Osteocyte (in vitro differentiated cells): ENCODE measurements around the gene LIPG. TPM values are rescaled to one million over a fixed set of nuclear protein-coding genes. Genes with fewer than 3 reads are reported as not detected.
"Not testable (repeated sequence)": the region's sequence is repeated elsewhere in the genome, so short reads cannot be mapped to it uniquely, and the experiment has no call there.

Source experiments
- DNase-seq: peaks from one replicate; pipeline ENCODE4 v3.0.0; 2021; ENCODE audit warnings: mixed read lengths; ENCODE audit not compliant: unreplicated experiment; ENCODE audit errors: extremely low spot score
- H3K27ac Mint-ChIP-seq: one replicate; pipeline ENCODE4 v1.8.0; 2021; ENCODE audit warnings: mild to moderate bottlenecking, mixed read lengths; ENCODE audit not compliant: unreplicated experiment
- H3K27me3 Mint-ChIP-seq: one replicate; pipeline ENCODE4 v1.8.0; 2021; ENCODE audit warnings: mixed read lengths; ENCODE audit not compliant: unreplicated experiment
- H3K36me3 Mint-ChIP-seq: one replicate; pipeline ENCODE4 v1.8.0; 2021; ENCODE audit warnings: mixed read lengths; ENCODE audit not compliant: unreplicated experiment
- H3K4me1 Mint-ChIP-seq: one replicate; pipeline ENCODE4 v1.8.0; 2021; ENCODE audit warnings: mixed read lengths; ENCODE audit not compliant: unreplicated experiment
- H3K4me3 Mint-ChIP-seq: one replicate; pipeline ENCODE4 v1.8.0; 2021; ENCODE audit warnings: mild to moderate bottlenecking, moderate library complexity, mixed read lengths; ENCODE audit not compliant: unreplicated experiment
- H3K9me3 Mint-ChIP-seq: one replicate; pipeline ENCODE4 v1.8.0; 2021; ENCODE audit warnings: mixed read lengths; ENCODE audit not compliant: unreplicated experiment
- total RNA-seq: library from RNA; stranded (reverse); gene quantifications from 2 replicates; pipeline ENCODE4 v1.2.1, GENCODE V29; 2021
- TF ChIP-seq, protein P1 (sequence below): fragments of 200-600 bp; sonication (generic); IDR thresholded peaks from 2 replicates; pipeline ENCODE4 v1.5.0; 2021; ENCODE audit warnings: antibody characterized with exemption, mild to moderate bottlenecking, moderate library complexity

The LIPG gene
- total RNA-seq, 1 donor from 2014 or later = not detected

DNA sequence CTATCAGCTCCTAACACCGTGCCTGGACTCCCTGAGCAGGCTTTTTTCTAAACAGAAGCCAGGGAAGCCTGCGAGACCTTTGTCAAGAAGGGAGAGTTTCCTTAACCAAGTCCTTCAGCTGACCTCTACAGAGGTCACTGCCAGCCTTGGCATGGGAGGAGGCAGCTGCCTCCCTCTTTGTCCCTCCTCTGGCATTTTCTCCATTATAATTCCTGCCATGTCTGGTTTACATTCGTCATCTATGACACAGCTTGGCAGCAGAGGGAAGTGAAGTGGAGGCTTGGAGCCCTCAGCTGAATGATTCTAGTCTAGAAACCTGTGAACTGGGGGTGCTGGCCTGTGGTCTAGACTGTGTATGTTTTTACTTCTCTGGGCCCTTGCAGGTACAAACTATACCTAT lies 22.5 kb downstream of the LIPG start:
- no peaks in the 10 kb centered on the region for H3K4me1 Mint-ChIP-seq
- H3K27ac Mint-ChIP-seq = no peak overlapping the region
- no peak overlapping the region for H3K4me3 Mint-ChIP-seq
- no peak for DNase-seq
- H3K27me3 Mint-ChIP-seq = peaks cover 40% of the 10 kb centered on the region
- no peaks in the 10 kb centered on the region for H3K9me3 Mint-ChIP-seq
- H3K36me3 Mint-ChIP-seq = no peaks in the 10 kb centered on the region
- TF ChIP-seq, protein P1, sequence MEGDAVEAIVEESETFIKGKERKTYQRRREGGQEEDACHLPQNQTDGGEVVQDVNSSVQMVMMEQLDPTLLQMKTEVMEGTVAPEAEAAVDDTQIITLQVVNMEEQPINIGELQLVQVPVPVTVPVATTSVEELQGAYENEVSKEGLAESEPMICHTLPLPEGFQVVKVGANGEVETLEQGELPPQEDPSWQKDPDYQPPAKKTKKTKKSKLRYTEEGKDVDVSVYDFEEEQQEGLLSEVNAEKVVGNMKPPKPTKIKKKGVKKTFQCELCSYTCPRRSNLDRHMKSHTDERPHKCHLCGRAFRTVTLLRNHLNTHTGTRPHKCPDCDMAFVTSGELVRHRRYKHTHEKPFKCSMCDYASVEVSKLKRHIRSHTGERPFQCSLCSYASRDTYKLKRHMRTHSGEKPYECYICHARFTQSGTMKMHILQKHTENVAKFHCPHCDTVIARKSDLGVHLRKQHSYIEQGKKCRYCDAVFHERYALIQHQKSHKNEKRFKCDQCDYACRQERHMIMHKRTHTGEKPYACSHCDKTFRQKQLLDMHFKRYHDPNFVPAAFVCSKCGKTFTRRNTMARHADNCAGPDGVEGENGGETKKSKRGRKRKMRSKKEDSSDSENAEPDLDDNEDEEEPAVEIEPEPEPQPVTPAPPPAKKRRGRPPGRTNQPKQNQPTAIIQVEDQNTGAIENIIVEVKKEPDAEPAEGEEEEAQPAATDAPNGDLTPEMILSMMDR = no peak

DNA sequence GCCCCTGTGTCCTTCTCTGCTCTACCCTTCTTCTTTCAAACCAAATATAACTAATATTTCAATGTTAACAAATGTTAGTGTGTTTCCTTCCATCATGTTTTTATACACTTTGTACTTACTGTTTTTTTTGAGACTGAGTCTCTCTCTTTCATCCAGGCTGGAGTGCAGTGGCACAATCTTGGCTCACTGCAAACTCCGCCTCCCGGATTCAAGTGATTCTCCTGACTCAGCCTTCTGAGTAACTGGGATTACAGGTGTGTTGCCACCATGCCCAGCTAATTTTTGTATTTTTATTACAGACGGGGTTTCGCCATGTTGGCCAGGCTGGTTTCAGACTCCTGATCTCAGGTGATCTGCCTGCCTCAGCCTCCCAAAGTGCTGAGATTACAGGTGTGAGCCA lies 23.1 kb downstream of the LIPG start:
- H3K27ac Mint-ChIP-seq, H3K4me1 Mint-ChIP-seq, H3K36me3 Mint-ChIP-seq, H3K4me3 Mint-ChIP-seq, H3K9me3 Mint-ChIP-seq, DNase-seq: not testable (repeated sequence)
- H3K27me3 Mint-ChIP-seq = peaks cover 40% of the 10 kb centered on the region

DNA sequence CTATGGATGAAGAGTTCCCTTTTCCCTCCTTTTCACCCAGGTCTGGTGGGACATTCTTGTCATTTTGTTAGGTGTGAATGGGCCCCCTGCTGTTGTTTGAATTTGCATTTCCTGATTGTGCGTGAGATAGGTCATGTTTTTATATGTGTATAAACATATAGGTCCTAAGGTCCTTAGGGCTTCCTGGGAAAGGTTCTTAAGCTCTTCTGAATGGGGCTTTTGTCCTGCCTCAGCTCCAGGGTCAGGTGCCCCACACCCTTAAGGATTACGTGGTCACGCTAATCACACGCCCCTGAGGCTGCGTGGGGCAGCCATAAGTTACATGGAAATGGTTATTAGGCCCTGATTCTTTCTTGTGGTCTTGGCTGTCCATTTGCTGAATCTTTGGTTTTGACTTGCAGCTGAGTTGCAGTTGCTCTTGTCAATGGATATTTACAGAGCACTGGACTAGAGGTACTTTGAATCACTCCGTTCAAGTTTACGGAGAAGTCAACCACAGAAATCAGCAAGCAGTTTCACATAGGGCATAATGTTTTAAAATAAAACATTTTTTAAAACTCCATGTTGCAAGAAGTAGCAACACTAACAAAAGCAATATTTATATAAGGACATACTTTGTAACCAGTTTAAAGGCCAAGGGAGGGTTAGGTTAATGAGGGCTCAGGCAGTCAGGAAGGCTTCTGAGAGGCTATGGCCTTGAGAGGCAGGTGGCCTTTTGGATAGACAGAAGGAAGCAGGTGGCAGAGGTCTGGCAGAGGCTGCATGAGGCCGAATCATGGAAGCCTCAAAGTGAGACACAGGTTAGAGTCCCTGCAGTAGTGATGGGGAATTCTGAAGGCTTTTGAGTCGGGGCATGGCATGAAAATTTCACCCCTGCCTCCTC lies 24.2 kb downstream of the LIPG start:
- DNase-seq = no peak
- Mint-ChIP-seq H3K27me3 (peaks cover 39% of the 10 kb centered on the region), H3K9me3 (no peaks in the 10 kb centered on the region), H3K36me3 (no peaks in the 10 kb centered on the region), H3K27ac (no peak overlapping the region), H3K4me3 (no peak overlapping the region), H3K4me1 (no peaks in the 10 kb centered on the region)
- TF ChIP-seq, protein P1 = no peak

DNA sequence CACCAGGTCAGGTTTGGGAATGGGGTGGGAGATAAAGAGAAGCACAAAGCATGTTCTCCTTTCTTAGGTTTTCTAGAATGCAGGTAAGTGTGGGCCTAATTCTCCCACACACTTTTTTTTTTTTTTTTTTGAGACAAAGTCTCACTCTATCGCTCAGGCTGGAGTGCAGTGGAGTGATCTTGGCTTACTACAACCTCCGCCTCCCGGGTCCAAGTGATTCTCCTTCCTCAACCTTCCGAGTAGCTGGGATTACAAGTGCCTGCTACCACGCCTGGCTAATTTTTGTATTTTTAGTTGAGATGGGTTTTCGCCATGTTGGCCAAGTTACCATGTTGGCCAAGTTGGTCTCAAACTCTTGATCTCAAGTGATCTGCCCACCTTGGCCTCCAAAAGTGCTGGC lies 26.3 kb downstream of the LIPG start:
- no peaks in the 10 kb centered on the region for H3K4me1 Mint-ChIP-seq
- no peak for DNase-seq
- H3K27ac Mint-ChIP-seq = no peak overlapping the region
- H3K9me3 Mint-ChIP-seq = no peaks in the 10 kb centered on the region
- H3K36me3 Mint-ChIP-seq = no peaks in the 10 kb centered on the region
- H3K27me3 Mint-ChIP-seq = peaks cover 28% of the 10 kb centered on the region
- no peak overlapping the region for H3K4me3 Mint-ChIP-seq
- TF ChIP-seq, protein P1 = no peak

DNA sequence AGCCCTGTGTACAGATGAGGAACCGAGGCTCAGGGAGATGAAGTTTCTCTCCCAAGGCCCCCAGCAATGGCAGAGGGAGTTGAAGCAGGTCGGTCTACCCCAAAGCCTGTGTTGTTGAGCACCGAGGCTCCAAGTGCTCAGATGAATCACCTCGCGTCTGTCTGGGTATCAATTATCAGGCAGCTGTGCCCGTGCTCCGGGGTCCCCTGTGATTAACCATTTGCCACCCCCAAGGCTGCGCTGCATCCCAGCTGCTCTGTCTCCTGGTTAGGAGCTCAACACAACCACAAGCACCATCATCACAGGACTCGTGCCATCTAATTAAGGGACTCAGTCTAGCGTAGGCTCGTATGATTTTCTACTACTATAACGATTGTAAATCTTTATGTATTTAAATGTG lies 27.1 kb downstream of the LIPG start:
- no peak for DNase-seq
- H3K27ac Mint-ChIP-seq = no peak overlapping the region
- TF ChIP-seq, protein P1 = no peak
- no peaks in the 10 kb centered on the region for H3K9me3 Mint-ChIP-seq
- peaks cover 31% of the 10 kb centered on the region for H3K27me3 Mint-ChIP-seq
- H3K36me3 Mint-ChIP-seq = no peaks in the 10 kb centered on the region
- no peaks in the 10 kb centered on the region for H3K4me1 Mint-ChIP-seq
- no peak overlapping the region for H3K4me3 Mint-ChIP-seq
